Measurements from ENCODE around the gene PLOD2. TPM values are rescaled to one million over a fixed set of nuclear protein-coding genes. Genes with fewer than 3 reads are reported as not detected.

The PLOD2 gene
- total and polyA plus RNA-seq, 2 of the 8 experiments (the other 6 are each of a cell fraction or from before 2014, with no cell fraction given) = 4.0 to 28.7 TPM

DNA sequence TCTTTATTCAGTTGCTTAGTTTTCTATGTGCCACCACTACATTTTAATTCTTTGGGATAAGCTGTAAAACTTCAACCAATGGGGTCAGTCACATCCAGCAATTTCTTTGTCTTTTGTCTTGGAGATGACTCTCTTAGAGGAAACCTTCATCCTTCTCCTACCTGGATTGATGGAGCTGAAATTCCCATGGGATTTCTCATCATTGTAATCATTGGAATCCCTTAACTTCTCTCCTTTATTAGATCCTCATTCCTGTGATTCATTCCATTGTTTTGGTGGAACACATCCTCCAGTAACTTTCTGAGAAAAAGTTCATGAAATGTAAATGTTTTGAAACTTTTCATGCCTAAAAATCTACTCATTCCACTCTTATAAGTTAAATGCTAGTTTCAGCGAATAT lies 9.6 kb upstream of the PLOD2 start:
- Histone ChIP-seq H2BK5ac (ENCODE audit: low read depth, low read length) (no peak overlapping the region), H3K18ac (ENCODE audit: extremely low read depth, low read length) (no peak overlapping the region), H3K27me3 (replicated peaks in 1 of 4; ENCODE audit: control insufficient read depth in 3 of 4, extremely low read depth in 1 of 4, insufficient read depth in 3 of 4, low read length in 3 of 4) (no peaks in the 10 kb centered on the region), H3K27ac (ENCODE audit: low read depth, low read length) (no peak overlapping the region), H4K8ac (ENCODE audit: extremely low read depth, insufficient read depth, low read length) (no peak overlapping the region), H3K4me1 (replicated peaks in 1 of 4; ENCODE audit: control insufficient read depth in 3 of 4, insufficient read depth in 4 of 4, low read length in 3 of 4) (no peaks in the 10 kb centered on the region), H3K4me2 (ENCODE audit: insufficient read depth in 1 of 2, low read depth in 2 of 2, low read length in 2 of 2) (no peak overlapping the region), H2BK20ac (ENCODE audit: low read length) (no peak overlapping the region), H3K36me3 (ENCODE audit: control insufficient read depth in 2 of 4, insufficient read depth in 4 of 4, low read length in 3 of 4) (no peaks in the 10 kb centered on the region), H2AK5ac (ENCODE audit: low read depth, low read length) (no peak overlapping the region), H4K91ac (replicated peaks; ENCODE audit: insufficient read length, low read length) (no peak overlapping the region), H2BK12ac (ENCODE audit: low read depth, low read length) (no peak overlapping the region), H2BK120ac (replicated peaks; ENCODE audit: low read depth, low read length) (no peak overlapping the region), H3K79me2 (ENCODE audit: control insufficient read depth in 1 of 2, insufficient read depth in 2 of 2, low read length in 2 of 2) (no peaks in the 10 kb centered on the region), H3K9ac (replicated peaks in 1 of 4; ENCODE audit: extremely low read depth in 1 of 4, low read depth in 3 of 4, low read length in 3 of 4) (no peak overlapping the region), H4K20me1 (replicated peaks in 1 of 2; ENCODE audit: control insufficient read depth in 1 of 2, insufficient read depth in 2 of 2, low read length in 2 of 2) (no peaks in the 10 kb centered on the region), H3K56ac (replicated peaks; ENCODE audit: insufficient read length, low read depth, low read length) (no peak overlapping the region), H3K23me2 (ENCODE audit: low read depth, low read length) (no peaks in the 10 kb centered on the region), H3K14ac (ENCODE audit: insufficient read length) (no peak overlapping the region), H2AFZ (ENCODE audit: low read length) (no peak overlapping the region), H4K5ac (ENCODE audit: insufficient read length, low read depth, low read length) (no peak overlapping the region), H3K9me3 (ENCODE audit: insufficient read depth in 2 of 2, low read depth in 1 of 2, low read length in 1 of 2) (no peaks in the 10 kb centered on the region), H3K79me1 (ENCODE audit: low read depth, low read length) (no peaks in the 10 kb centered on the region), H3K4ac (replicated peaks; ENCODE audit: insufficient read length, low read depth, low read length) (no peak overlapping the region), H3K4me3 (ENCODE audit: extremely low read depth in 1 of 4, insufficient read depth in 2 of 4, low read depth in 3 of 4, low read length in 4 of 4) (no peak overlapping the region), H2BK15ac (ENCODE audit: low read length) (no peak overlapping the region), H3K23ac (ENCODE audit: insufficient read length) (no peak overlapping the region)
- TF ChIP-seq NRF1 (IDR thresholded peaks at IDR 0.05; ENCODE audit: low read depth, low read length) = no peak
- no peak for TF ChIP-seq SUZ12 (IDR thresholded peaks at IDR 0.05; ENCODE audit: low read length)
- no peak for TF ChIP-seq SP2 (IDR thresholded peaks at IDR 0.05; ENCODE audit: low read length)
- TF ChIP-seq KDM1A (IDR thresholded peaks at IDR 0.05; ENCODE audit: borderline replicate concordance, low read length) = no peak
- no peak for TF ChIP-seq CBX8 (IDR thresholded peaks at IDR 0.05; ENCODE audit: borderline replicate concordance, low read depth, low read length)
- no peak for DNase-seq (ENCODE audit: low read depth in 1 of 2, low spot score in 2 of 2)
- POLR2A ChIA-PET (ENCODE audit: partially characterized antibody) = no interaction called here
- CTCF ChIA-PET (ENCODE audit: partially characterized antibody) = interaction anchor here (0.5 to 3.3 kb wide), 5 partner anchors 9 to 239 kb away, joined by 3 to 12 read pairs (median 3); partner anchors contain the start of gene PLOD2
- WGBS, 2 experiments (ENCODE audit: extremely low coverage in 1 of 2, insufficient coverage in 1 of 2, insufficient read length in 1 of 2, insufficient replicate concordance in 2 of 2, low coverage in 1 of 2, low lambda C conversion rate in 2 of 2, missing lambda C conversion rate in 1 of 2) = 92% methylated on average over 1 of the region's 1 CpG; no CpG with 5 or more reads in 1 of the 2 experiments
- no peak for FAIRE-seq

Measured in H1 (cell line).